Body of pancreas (tissue), 4 donors: ENCODE measurements around the gene CSNK2A3.

Source experiments
- CTCF ChIP-seq, 7 experiments: fragments of 450-650 bp in 4 of 7; fragments of 200-600 bp in 3 of 7; sonication (generic) in 3 of 7; IDR thresholded peaks; one replicate each; pipeline ENCODE4 v1.5.1; 2016 to 2019; ENCODE audit warnings: antibody characterized with exemption in 7 of 7
- POLR2A ChIP-seq, 3 donors: fragments of 450-650 bp; IDR thresholded peaks; one replicate each; pipeline ENCODE4 v1.6.1; 2016; ENCODE audit warnings: antibody characterized with exemption in 3 of 3, mild to moderate bottlenecking in 2 of 3

GRCh38 chr11:11316651-11317230, 36.3 kb downstream of the CSNK2A3 start:
- TF ChIP-seq CTCF (IDR thresholded peaks at IDR 0.05) = no peak
- no peak for TF ChIP-seq POLR2A (IDR thresholded peaks at IDR 0.05)
